ENCODE results near the gene MC1R.
"Not testable (repeated sequence)": the region's sequence is repeated elsewhere in the genome, so short reads cannot be mapped to it uniquely, and the experiment has no call there.

MC1R gene

DNA sequence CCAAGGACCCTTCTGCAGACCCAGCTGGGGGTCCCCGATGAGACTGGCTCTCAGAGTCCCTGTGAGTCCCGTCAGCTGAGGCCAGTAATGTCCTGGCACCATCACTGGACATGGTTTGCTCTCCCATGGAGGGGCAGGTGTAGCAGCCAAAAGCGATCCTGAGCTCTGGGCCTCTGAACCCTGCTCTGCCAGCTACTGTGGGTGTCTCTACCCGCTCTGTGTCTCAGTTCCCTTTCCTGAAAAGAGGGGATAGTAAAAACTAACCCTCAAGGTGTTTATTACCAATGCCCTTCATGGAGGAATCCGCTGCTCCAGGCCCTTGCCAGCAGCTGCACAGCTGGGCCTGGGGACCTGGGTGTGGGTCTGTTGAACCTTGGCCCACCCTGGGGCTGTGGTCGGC is 13.3 kb downstream of the MC1R start:
- TF ChIP-seq, protein P1, sequence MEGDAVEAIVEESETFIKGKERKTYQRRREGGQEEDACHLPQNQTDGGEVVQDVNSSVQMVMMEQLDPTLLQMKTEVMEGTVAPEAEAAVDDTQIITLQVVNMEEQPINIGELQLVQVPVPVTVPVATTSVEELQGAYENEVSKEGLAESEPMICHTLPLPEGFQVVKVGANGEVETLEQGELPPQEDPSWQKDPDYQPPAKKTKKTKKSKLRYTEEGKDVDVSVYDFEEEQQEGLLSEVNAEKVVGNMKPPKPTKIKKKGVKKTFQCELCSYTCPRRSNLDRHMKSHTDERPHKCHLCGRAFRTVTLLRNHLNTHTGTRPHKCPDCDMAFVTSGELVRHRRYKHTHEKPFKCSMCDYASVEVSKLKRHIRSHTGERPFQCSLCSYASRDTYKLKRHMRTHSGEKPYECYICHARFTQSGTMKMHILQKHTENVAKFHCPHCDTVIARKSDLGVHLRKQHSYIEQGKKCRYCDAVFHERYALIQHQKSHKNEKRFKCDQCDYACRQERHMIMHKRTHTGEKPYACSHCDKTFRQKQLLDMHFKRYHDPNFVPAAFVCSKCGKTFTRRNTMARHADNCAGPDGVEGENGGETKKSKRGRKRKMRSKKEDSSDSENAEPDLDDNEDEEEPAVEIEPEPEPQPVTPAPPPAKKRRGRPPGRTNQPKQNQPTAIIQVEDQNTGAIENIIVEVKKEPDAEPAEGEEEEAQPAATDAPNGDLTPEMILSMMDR (conservative IDR thresholded peaks at IDR 0.05; ENCODE audit: low read length) = no peak
- no peak for DNase-seq (ENCODE audit: low read depth)
- no peak overlapping the region for H3K4me3 ChIP-seq (ENCODE audit: low read length)

DNA sequence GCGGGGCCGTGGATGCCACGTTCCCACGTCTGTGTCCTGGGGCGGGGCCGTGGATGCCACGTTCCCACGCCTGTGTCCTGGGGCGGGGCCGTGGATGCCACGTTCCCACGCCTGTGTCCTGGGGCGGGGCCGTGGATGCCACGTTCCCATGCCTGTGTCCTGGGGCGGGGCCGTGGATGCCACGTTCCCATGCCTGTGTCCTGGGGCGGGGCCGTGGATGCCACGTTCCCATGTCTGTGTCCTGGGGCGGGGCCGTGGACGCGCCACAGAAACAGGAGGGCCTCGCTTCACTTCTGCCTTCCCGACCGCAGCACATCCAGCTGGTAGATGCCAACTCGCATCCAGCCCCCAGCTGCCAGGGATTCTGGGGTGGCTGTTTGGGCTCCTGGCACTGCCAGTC is 15.4 kb downstream of the MC1R start:
- not testable (repeated sequence) for H3K4me3 ChIP-seq (ENCODE audit: low read length); DNase-seq (ENCODE audit: low read depth)

DNA sequence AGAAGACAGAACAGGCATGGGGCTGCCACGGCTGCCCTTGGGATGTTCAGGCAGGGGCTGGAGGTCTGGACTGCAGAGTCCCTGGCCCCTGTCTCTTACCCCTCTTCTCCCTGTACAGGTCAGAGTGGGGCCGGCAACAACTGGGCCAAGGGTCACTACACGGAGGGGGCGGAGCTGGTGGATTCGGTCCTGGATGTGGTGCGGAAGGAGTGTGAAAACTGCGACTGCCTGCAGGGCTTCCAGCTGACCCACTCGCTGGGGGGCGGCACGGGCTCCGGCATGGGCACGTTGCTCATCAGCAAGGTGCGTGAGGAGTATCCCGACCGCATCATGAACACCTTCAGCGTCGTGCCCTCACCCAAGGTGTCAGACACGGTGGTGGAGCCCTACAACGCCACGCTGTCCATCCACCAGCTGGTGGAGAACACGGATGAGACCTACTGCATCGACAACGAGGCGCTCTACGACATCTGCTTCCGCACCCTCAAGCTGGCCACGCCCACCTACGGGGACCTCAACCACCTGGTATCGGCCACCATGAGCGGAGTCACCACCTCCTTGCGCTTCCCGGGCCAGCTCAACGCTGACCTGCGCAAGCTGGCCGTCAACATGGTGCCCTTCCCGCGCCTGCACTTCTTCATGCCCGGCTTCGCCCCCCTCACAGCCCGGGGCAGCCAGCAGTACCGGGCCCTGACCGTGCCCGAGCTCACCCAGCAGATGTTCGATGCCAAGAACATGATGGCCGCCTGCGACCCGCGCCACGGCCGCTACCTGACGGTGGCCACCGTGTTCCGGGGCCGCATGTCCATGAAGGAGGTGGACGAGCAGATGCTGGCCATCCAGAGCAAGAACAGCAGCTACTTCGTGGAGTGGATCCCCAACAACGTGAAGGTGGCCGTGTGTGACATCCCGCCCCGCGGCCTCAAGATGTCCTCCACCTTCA is 16.2 kb downstream of the MC1R start:
- no peak for DNase-seq (ENCODE audit: low read depth)

DNA sequence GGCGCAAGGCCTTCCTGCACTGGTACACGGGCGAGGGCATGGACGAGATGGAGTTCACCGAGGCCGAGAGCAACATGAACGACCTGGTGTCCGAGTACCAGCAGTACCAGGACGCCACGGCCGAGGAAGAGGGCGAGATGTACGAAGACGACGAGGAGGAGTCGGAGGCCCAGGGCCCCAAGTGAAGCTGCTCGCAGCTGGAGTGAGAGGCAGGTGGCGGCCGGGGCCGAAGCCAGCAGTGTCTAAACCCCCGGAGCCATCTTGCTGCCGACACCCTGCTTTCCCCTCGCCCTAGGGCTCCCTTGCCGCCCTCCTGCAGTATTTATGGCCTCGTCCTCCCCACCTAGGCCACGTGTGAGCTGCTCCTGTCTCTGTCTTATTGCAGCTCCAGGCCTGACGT is 17.0 kb downstream of the MC1R start:
- not testable (repeated sequence) for H3K4me3 ChIP-seq (ENCODE audit: low read length); DNase-seq (ENCODE audit: low read depth)

More for the DNA sequence above, 16.2 kb downstream of the MC1R start:
- H3K4me3 ChIP-seq (ENCODE audit: low read length) = no peak overlapping the region
- TF ChIP-seq, protein P1 (conservative IDR thresholded peaks at IDR 0.05; ENCODE audit: low read length) = no peak

DNA sequence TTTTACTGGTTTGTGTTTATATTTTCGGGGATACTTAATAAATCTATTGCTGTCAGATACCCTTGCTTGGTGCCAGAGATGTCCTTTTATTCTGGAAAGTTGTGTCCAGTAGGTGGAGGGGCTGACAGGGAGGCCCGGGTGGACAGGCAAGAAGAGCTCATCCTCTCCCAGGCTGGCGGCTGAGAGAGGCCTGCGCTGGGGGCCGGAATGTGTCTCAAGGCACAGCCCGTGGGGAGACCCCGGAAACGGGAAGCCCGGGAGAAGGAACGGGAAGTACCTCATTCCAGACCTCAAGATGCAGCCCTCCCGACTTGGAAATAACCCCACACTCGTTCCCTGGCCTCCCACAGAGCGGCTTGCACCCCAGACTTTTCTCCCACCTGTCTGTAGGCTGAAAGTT is 17.4 kb downstream of the MC1R start:
- no peak overlapping the region for H3K4me3 ChIP-seq (ENCODE audit: low read length)
- DNase-seq (ENCODE audit: low read depth) = no peak

DNA sequence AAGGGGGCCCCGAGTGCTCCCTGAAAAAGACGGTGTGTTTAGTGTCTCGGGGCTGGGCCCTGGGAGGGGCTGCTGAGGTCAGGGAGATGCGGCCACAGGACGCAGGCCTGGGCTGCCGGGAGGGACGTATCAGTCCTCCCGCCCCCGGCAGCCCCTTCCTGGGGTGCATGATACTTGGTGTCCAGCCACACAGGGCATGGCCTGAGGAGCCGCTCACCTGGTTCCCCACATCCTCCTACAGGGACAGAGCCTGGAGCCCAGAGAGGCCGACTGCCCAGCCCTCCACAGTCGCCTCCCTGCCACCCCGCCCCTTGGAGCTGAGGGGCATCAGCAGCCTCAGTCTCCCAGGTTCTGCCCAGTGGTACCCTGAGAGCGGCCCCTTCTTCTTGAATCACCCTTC is 17.8 kb downstream of the MC1R start:
- H3K4me3 ChIP-seq (ENCODE audit: low read length) = no peak overlapping the region
- TF ChIP-seq, protein P1 (conservative IDR thresholded peaks at IDR 0.05; ENCODE audit: low read length) = no peak
- no peak for DNase-seq (ENCODE audit: low read depth)

More for the DNA sequence above, 17.4 kb downstream of the MC1R start:
- TF ChIP-seq, protein P1 (conservative IDR thresholded peaks at IDR 0.05; ENCODE audit: low read length) = no peak

DNA sequence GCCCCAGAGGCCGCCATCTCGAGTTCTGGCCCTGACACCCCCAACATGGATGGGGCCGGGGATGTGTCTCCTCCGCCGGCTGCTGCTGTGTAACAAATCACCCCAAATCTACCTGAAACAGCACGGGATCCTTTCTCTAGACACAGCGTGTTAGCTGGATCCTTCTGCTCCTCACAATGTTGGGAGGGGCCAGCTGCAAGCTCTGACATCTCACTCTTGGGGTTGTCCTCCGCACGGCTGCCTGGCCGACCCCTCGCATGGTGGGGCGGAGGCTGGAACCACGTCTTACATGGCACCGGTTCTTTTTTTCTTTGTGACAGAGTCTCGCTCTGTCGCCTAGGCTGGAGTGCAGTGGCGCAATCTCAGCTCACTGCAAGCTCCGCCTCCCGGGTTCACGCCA is 18.3 kb downstream of the MC1R start:
- H3K4me3 ChIP-seq (ENCODE audit: low read length) = no peak overlapping the region

More for the DNA sequence above, 18.3 kb downstream of the MC1R start:
- no peak for DNase-seq (ENCODE audit: low read depth)
- TF ChIP-seq, protein P1 (conservative IDR thresholded peaks at IDR 0.05; ENCODE audit: low read length) = no peak

All from AG10803 (cell line).